Neutrophil (primary cell): ENCODE measurements around the gene KANSL1.

Experiments used
- H3K27ac ChIP-seq: fragments of 200-600 bp; sonication (generic); 2 replicates; pipeline ENCODE4 v1.5.1; 2016; ENCODE audit warnings: mild to moderate bottlenecking, moderate library complexity
- H3K27me3 ChIP-seq: fragments of 200-600 bp; sonication (generic); 2 replicates; pipeline ENCODE4 v1.6.0; 2016; ENCODE audit warnings: mild to moderate bottlenecking
- H3K36me3 ChIP-seq: fragments of 200-600 bp; sonication (generic); 2 replicates; pipeline ENCODE4 v1.5.1; 2017
- H3K4me1 ChIP-seq, 2 experiments: fragments of 200-600 bp in 1 of 2; sonication (generic) in 1 of 2; 1 replicate in 1 of 2; 2 replicates in 1 of 2; pipeline versions ENCODE4 v1.5.1 to v1.6.1; 2013 to 2016; ENCODE audit warnings: low read depth in 1 of 2, low read length in 1 of 2, mild to moderate bottlenecking in 1 of 2, moderate library complexity in 1 of 2; ENCODE audit not compliant: control insufficient read depth in 1 of 2, insufficient read depth in 1 of 2
- H3K4me3 ChIP-seq, 2 experiments: fragments of 200-600 bp in 1 of 2; sonication (generic) in 1 of 2; 1 replicate in 1 of 2; 2 replicates in 1 of 2; pipeline ENCODE4 v1.5.1; 2013 to 2016; ENCODE audit warnings: low read depth in 1 of 2, low read length in 1 of 2, mild to moderate bottlenecking in 1 of 2, moderate library complexity in 1 of 2
- H3K9me3 ChIP-seq: fragments of 200-600 bp; sonication (generic); 2 replicates; pipeline ENCODE4 v1.5.1; 2016
- TF ChIP-seq, protein P1 (sequence below): fragments of 200-600 bp; sonication (generic); IDR thresholded peaks from 2 replicates; pipeline ENCODE4 v1.5.1; 2016; ENCODE audit warnings: antibody characterized with exemption

Gene KANSL1

DNA sequence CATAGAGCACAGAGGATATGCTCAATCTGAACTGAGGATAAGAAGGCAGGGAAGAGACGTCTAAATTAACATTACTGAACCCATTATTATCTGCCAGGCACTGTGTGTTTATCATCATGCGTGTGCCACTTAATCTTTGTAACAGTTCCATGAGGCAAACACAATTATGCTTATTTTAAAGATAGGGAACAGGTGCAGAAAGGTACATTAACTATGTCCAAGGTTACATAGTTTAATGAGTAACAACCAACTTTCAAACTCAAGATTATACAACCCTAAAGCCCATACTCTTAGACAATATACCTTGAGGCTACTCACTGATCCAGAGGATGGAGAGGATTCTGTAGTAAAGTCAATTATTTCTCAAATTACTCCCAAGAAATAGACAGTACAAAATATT lies 151.0 kb downstream of the KANSL1 start:
- Histone ChIP-seq H3K4me3 (no peak overlapping the region), H3K4me1 (peaks cover 4 to 5% of the 10 kb centered on the region in 2 experiments), H3K9me3 (no peaks in the 10 kb centered on the region), H3K27me3 (no peaks in the 10 kb centered on the region), H3K27ac (no peak overlapping the region), H3K36me3 (peaks cover 86% of the 10 kb centered on the region)
- TF ChIP-seq, protein P1, sequence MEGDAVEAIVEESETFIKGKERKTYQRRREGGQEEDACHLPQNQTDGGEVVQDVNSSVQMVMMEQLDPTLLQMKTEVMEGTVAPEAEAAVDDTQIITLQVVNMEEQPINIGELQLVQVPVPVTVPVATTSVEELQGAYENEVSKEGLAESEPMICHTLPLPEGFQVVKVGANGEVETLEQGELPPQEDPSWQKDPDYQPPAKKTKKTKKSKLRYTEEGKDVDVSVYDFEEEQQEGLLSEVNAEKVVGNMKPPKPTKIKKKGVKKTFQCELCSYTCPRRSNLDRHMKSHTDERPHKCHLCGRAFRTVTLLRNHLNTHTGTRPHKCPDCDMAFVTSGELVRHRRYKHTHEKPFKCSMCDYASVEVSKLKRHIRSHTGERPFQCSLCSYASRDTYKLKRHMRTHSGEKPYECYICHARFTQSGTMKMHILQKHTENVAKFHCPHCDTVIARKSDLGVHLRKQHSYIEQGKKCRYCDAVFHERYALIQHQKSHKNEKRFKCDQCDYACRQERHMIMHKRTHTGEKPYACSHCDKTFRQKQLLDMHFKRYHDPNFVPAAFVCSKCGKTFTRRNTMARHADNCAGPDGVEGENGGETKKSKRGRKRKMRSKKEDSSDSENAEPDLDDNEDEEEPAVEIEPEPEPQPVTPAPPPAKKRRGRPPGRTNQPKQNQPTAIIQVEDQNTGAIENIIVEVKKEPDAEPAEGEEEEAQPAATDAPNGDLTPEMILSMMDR: no peak

DNA sequence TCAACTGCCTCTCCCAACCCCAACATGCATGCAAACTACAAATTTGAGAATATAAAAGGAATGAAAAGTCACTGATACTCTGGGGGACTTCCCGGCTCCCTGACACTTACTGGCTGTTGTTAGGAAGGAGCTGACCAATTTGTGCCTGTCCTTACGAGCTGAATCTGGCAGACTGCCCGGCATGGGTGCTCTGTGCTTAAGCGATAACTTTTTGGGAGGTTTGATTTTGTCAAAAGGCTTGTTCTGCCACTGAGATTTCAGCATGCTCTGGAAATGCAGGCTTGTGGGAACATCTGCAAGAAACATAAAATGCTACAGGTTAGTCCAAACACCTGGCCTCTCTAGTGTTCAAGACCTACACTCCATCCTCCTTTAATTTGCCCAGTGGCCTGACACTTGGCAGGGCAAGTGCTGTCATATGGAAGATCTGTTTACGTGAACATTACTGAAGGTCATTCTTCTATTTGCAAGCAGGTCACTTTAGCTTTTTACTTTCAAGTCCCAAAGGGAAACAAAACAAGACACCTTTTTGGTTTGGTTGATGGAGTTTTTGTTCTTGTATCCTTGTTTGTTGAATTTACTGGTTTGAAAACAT lies 153.5 kb downstream of the KANSL1 start:
- TF ChIP-seq, protein P1: no peak
- no peaks in the 10 kb centered on the region for H3K27me3 ChIP-seq
- H3K36me3 ChIP-seq: peaks cover 92% of the 10 kb centered on the region
- no peak overlapping the region for H3K4me3 ChIP-seq
- H3K4me1 ChIP-seq: peaks cover 4 to 5% of the 10 kb centered on the region in 2 experiments
- no peaks in the 10 kb centered on the region for H3K9me3 ChIP-seq
- no peak overlapping the region for H3K27ac ChIP-seq

DNA sequence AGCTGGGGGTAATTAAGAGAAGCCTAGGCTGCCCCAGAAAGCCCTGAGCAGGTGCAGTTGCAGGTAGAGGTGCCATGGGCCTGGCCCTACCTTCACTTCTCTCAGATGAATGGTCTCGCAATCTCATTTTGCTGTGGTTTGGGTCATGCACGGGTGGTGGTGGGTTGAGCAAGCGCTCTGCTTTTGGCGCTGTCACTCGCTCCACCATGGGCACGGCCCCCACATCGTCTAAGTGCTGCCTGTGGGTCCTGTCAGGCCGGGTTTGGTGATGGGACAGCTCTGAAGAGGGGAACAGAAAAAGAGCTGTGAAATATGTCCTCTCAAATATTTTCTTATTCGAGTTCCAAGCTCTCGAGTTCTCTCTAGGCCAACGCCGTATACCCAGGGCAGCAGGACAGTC lies 154.3 kb downstream of the KANSL1 start:
- H3K4me1 ChIP-seq: no peaks in the 10 kb centered on the region
- no peak overlapping the region for H3K27ac ChIP-seq
- TF ChIP-seq, protein P1: no peak
- no peak overlapping the region for H3K4me3 ChIP-seq
- peaks cover 92% of the 10 kb centered on the region for H3K36me3 ChIP-seq
- no peaks in the 10 kb centered on the region for H3K27me3 ChIP-seq
- H3K9me3 ChIP-seq: no peaks in the 10 kb centered on the region

DNA sequence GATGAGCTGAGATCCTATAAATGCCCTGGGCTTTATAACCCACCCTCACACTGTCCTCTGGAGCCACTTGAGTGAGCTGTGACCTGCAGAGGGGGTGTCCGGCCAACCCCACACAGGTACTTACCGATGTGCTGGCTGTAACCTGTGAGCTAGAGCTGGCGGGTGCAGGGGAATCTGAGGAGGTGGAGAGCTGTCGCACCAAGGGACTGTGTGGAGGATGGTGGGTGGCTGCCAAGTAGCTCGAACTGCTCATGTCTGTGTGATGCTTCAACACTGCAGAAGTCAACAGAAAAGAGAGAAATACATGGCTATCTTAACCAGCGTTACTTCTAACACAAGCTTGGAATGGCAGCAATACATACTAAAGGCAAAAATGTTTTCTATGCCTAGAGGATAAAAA lies 154.8 kb downstream of the KANSL1 start:
- no peak overlapping the region for H3K27ac ChIP-seq
- peaks cover 94% of the 10 kb centered on the region for H3K36me3 ChIP-seq

DNA sequence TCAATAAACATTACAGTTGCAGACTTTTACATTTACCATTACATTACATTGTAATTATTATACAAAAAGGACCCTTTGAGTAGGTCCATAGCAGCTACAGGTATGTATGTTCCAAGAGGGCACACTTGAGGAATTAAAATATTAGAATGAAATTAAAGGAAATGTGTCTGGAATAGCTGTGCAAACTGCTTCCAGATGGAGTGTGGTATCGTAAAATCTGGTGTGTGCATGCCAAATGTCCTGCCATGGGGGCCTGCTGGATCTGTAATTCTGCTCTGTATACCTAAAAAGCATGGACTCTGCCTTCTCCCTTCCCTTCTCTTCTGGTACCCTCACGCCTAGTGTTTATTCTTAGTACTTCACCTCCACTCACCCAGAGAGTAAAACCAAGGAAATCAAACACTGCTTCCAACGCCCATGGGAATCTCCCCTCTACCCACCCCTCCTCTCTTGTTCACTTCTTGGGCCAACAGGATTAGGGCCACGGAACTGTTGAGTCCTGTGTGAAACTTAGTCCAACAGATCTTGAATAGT lies 155.4 kb downstream of the KANSL1 start:
- Histone ChIP-seq H3K4me3 (no peak overlapping the region), H3K27ac (no peak overlapping the region), H3K36me3 (peaks cover 96% of the 10 kb centered on the region), H3K4me1 (no peaks in the 10 kb centered on the region), H3K9me3 (no peaks in the 10 kb centered on the region), H3K27me3 (no peaks in the 10 kb centered on the region)
- TF ChIP-seq, protein P1: no peak

More for the DNA sequence above, 154.8 kb downstream of the KANSL1 start:
- H3K4me1 ChIP-seq: no peaks in the 10 kb centered on the region
- H3K4me3 ChIP-seq: no peak overlapping the region
- TF ChIP-seq, protein P1: no peak
- no peaks in the 10 kb centered on the region for H3K9me3 ChIP-seq
- H3K27me3 ChIP-seq: no peaks in the 10 kb centered on the region
